ENCODE data around the gene OR51F2. TPM values are rescaled to one million over a fixed set of nuclear protein-coding genes. Genes with fewer than 3 reads are reported as not detected.

OR51F2 gene
- total RNA-seq, result not detected

DNA sequence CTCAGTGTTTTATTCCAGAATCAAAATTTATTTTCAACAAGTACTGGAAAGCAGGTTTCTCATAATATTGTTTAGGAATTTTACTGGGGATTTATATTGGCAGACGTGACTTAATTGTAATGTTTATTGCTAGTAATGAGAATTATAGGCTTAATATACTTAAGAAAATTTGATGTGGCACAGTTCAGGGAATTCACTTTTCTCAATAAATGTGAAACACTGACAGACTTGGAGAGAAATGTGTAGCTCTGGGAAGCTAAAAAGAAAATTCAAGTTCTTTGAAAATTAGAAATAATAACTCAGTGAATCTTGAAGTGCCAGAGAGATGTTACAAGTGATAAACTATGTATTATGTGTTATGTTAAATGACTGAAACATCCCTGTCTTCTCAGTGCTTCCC lies at the start of gene OR51F2:
Gene OR51F2 (plus strand): TSS at position 301 of the 400 bp plus-strand sequence. CDS start 101 bp downstream, outside the sequence.

DNA sequence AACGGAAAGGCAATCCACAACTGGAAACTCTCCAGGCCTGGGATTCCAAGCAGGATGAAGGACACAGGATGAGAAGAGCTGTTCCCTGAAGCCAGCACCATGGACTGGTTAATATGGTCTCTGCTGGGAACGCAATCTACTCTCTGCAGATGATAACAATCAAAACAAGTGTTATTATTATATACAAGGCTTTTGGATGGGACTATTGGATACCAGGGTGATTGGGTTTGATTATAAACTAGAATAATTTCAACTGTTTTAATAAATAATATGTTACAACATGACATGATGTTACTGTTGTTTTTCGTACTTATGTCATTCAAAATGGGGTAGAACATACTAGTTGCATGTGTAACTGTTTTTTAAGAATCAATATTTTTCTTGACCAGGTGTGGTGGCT lies 16.8 kb upstream of the OR51F2 start, which contains the start of gene OR52R1:
Gene OR52R1 (minus strand): TSS at position 101 of the 400 bp plus-strand sequence. CDS start 0 bp downstream, at position 101.

DNA sequence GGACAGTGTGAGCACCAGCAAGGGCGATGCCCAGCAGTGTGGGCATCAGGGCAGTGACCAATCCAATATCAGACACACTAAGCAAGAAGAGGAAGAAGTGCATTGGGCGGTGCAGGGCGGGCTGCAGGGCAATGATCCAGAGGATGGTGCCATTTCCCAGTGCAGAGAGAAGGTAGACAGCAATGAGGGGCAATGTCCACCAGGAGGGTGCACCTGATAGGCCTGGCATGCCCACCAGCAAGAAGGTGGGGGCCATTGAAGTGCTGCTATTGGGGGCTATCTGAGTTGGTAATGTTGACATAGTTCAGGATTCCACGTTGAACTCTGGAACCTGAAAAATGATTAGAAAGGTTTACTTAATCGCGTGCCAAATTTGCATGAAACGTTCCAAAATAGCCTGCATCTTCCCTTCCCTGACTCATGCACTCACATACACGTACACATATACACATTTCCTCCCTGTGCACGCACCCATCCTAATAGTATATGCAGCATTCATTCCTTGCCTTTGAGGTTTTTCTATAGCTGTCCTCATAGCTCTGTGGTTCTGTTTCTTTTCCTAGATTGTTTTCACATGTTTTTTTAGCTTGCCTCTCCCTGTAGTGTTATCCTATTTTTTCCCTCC lies 27.9 kb downstream of the OR51F2 start, which contains the start of gene OR51S1:
Gene OR51S1 (minus strand): TSS at position 301 of the 625 bp plus-strand sequence. CDS start 0 bp downstream, at position 301.

Other genes starting within 250 kb of the OR51F2 start
- gene OR52I2, start 239.6 kb upstream of the OR51F2 start, total RNA-seq, result not detected
- gene OR52I1, start 227.3 kb upstream of the OR51F2 start, total RNA-seq, result not detected
- 17.3 TPM for gene TRIM68, start 213.1 kb upstream of the OR51F2 start, total RNA-seq
- not detected for gene OR51D1, start 183.8 kb upstream of the OR51F2 start, total RNA-seq
- gene OR51E1, start 177.3 kb upstream of the OR51F2 start, total RNA-seq, result 1.2 TPM
- 2.1 TPM for gene OR51E2, start 123.5 kb upstream of the OR51F2 start, total RNA-seq
- not detected for gene MMP26, start 116.5 kb upstream of the OR51F2 start, total RNA-seq
- not detected for gene OR51F1, start 51.4 kb upstream of the OR51F2 start, total RNA-seq
- not detected for gene OR52R1, start 16.9 kb upstream of the OR51F2 start, total RNA-seq
- not detected for gene OR51S1, start 27.9 kb downstream of the OR51F2 start, total RNA-seq
- gene OR51T1, start 60.6 kb downstream of the OR51F2 start, total RNA-seq, result not detected
- not detected for gene OR51A7, start 82.5 kb downstream of the OR51F2 start, total RNA-seq
- gene OR51G2, start 98.0 kb downstream of the OR51F2 start, total RNA-seq, result not detected
- not detected for gene OR51G1, start 103.0 kb downstream of the OR51F2 start, total RNA-seq
- gene OR51A4, start 126.3 kb downstream of the OR51F2 start, total RNA-seq, result not detected
- not detected for gene OR51A2, start 134.4 kb downstream of the OR51F2 start, total RNA-seq
- gene OR51L1, start 173.5 kb downstream of the OR51F2 start, total RNA-seq, result not detected
- not detected for gene OR52J3, start 225.2 kb downstream of the OR51F2 start, total RNA-seq
- not detected for gene OR52E2, start 238.3 kb downstream of the OR51F2 start, total RNA-seq
- 0.60 TPM for gene OR52E1, start 248.3 kb downstream of the OR51F2 start, total RNA-seq

All from camera-type eye (tissue), 1 donor.